Measurements from ENCODE around the gene CHST12.
"Not testable (repeated sequence)": the region's sequence is repeated elsewhere in the genome, so short reads cannot be mapped to it uniquely, and the experiment has no call there.

The CHST12 gene

DNA sequence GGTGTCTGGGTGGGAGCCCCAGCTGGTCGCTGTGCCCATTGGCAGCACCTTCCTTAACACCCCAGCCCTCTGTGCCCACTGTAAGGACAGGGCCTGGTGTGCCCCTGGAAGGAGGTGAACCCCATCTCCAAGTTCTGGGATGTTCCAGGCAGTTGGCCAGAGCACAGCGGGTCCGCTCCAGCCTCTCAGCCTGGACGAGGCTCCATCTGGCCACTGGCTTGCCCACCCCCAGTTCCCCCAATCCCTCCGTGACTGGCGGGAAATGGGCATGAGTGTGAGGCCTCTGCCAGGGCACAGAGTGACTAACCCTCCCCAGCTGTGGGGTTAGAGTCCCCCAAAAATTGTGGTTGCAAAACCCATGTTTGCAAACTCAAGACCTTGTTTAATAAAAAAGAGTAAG, 57.2 kb downstream of the CHST12 start:
- DNase-seq (ENCODE audit: low read depth), result no peak

- DNase-seq (ENCODE audit: low read depth), result no peak
Measured at GRCh38 chr7:2461268-2462026, 58.0 kb downstream of the CHST12 start.

GRCh38 chr7:2462731-2463130, 59.3 kb downstream of the CHST12 start:
- no peak for DNase-seq (ENCODE audit: low read depth)

DNA sequence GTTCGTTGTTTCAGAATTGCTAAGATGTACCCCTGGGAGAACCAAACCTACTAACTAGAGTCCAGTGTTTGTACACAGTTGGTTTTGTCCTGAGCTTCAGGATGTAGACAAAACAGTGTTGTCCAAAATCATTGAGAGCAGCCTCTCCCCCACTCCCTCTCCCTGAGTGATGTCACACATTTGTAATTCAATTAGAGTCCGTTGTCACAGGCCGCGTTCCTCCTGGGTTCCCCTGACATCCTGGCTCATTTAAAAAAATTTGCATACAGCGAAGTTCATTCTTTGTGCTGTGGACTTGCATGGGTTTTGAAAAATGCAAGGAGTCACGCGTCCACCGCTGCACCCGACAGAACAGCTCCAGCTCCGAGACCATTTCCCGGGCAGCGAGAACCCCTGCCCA, 62.5 kb downstream of the CHST12 start:
- DNase-seq (ENCODE audit: low read depth), result no peak

DNA sequence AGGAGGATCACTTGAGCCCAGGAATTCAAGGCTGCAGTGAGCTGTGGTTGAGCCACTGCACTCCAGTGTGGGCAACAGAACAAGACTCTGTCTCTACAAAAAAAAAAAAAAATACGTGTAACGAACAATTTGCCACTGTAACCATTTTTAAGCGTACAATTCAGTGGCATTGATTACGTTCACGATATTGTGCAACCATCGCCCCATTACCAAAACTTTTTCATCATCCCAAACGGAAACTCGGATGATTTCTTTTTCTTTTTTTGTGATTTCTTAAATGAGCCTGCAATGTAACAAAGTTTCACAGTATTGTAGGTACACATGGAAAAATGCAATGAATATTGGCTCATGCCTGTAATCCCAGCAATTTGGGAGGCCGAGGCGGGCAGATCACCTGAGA, 63.3 kb downstream of the CHST12 start:
- DNase-seq (ENCODE audit: low read depth), result no peak

GRCh38 chr7:2468227-2468626, 64.8 kb downstream of the CHST12 start:
- no peak for DNase-seq (ENCODE audit: low read depth)

DNA sequence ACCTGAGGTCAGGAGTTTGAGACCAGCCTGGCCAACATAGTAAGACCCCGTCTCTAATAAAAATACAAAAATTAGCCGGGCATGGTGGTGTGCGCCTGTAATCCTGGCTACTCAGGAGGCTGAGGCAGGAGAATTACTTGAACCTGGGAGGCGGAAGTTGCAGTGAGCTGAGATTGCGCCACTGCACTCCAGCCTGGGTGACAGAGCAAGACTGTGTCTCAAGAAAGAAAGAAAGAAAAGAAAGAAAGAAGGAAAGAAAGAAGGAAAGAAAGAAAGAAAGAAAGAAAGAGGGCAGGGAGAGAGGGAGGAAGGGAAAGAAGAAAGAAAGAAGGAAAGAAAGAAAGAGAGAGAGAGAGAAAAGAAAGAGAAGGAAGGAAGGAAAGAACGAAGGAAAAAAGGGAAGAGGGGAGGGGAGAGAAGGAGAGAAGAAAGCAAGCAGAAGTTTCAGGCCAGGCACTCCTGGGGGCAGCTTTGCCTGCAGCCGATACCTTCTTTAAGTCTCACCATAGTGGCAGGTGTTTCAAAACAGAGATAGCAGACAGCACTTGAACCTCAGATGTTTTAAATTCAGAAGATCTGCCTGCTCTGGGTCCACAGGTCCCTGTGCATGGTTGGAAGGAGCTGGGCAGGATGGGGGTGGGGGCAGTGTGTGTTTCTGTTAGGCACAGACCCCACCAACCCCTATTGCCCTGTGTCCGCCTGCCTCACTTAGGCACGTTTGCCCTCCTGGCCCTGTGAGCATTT, 66.2 kb downstream of the CHST12 start:
- not testable (repeated sequence) for DNase-seq (ENCODE audit: low read depth)

- DNase-seq (ENCODE audit: low read depth), result no peak
Measured at GRCh38 chr7:2470204-2471021, 67.0 kb downstream of the CHST12 start.

- no peak for DNase-seq (ENCODE audit: low read depth)
Measured at GRCh38 chr7:2471022-2471329, 67.6 kb downstream of the CHST12 start.

GRCh38 chr7:2471396-2471795, 68.0 kb downstream of the CHST12 start:
- no peak for DNase-seq (ENCODE audit: low read depth)

GRCh38 chr7:2472739-2473138, 69.3 kb downstream of the CHST12 start:
- DNase-seq (ENCODE audit: low read depth), result no peak

DNA sequence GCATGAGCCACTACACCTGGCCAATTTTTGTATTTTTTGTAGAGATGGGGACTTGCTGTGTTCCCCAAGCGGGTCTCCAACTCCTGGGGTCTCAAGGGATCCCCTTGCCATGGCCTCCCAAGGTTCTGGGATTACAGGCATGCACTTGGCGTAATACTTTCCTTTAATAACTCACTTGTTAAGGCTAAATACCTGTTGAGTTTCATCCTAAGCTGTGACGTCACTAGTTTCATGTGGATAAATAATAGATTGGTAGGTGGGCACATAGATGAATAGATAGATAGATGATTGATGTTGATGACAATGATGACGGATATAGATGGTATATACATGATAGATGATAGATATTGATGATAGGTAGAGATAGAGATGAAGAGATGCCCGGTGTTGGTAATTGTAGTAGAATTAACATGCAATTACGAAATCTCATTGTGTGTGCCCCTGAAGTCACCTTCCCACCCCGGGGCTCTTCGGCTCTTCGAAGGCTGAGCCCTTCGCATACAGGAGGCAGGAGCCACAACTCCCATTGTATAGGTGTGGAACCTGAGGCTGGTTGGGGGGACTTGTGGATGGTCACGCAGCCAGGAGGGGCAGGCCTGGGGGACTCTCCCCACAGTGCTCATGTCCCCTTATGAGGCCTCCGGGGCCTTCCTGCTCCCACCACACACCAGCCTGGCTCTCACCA, 70.2 kb downstream of the CHST12 start:
- DNase-seq (ENCODE audit: low read depth), result no peak

DNA sequence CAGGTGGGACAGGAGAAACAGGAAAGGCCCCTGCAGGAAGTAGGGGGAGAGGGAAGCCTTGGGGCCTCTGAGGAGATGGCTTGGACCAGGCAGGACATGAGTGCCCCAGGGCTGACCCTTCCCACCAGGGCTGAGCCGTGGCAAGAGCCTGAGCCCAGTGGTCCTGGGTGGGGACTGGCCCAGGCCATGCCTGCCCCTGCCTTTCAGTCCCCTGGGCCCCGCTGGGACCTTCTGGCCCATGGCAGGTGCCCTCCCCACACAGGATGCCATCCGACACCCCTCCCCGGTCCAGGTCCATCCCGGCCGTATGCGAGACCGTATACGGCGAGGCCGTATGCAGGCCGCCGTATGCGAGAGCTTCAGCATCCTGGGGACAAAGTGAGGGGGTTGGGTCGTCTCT, 70.8 kb downstream of the CHST12 start:
- DNase-seq (ENCODE audit: low read depth), result no peak

GRCh38 chr7:2474813-2475677, 71.6 kb downstream of the CHST12 start:
- DNase-seq (ENCODE audit: low read depth), result no peak

DNA sequence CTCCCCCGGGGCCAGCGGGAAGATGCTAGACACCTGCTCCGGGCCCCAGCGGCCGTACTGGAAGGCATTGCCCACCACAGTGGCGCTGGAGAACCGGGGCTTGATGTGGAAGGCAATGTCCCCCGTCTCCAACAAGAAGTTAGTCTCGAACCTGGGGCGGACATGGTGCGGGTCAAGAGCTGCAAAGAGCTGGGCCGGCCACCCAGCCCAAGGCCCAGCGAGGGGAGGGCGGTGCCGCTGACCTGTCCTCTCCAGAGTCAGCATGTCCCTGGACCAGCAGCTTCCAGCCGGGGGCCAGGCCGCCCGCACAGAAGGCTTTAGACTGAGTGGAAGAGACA, 72.2 kb downstream of the CHST12 start:
- no peak for DNase-seq (ENCODE audit: low read depth)

- DNase-seq (ENCODE audit: low read depth), result no peak
Measured at GRCh38 chr7:2476298-2476697, 72.9 kb downstream of the CHST12 start, which contains the start of gene GRIFIN. Gene GRIFIN (minus strand): TSS chr7:2476398. CDS start chr7:2476383, 15 bp downstream.

DNA sequence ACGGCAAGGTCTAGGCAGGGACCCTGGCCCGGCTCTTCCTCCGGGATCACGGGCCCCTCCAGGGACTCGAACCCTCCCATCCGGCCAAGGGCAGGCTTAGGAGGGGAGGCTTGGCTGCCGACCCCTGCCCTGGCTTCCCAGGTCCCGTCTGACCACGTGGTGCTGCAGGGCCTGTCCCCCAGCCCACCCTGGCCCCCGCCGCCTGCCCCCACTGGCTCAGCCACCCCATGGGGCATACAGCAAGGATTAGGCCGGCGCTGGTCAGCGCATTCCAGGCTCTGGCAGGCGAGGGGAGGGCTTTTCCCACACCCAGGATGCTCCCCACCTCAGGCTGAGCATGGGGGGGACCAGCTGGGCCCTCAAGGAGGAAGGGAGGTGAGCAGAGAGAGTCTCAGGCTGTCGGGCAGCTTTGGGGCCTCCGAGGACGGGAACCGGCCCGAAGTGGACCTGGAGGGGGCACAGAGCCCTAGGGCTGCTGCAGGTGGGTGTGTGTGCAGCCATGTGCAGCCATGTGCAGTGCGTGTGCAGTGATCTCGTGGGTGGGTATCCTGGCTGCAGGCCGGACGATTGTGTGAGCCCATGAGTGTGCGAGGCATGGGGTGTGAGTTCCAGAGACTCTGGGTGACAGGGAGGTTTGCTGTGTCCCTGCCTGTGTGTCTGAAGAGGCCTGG, 73.5 kb downstream of the CHST12 start:
- DNase-seq (ENCODE audit: low read depth), result no peak

GRCh38 chr7:2477447-2478398, 74.3 kb downstream of the CHST12 start:
- peak; percentile 43 for DNase-seq (ENCODE audit: low read depth)

DNA sequence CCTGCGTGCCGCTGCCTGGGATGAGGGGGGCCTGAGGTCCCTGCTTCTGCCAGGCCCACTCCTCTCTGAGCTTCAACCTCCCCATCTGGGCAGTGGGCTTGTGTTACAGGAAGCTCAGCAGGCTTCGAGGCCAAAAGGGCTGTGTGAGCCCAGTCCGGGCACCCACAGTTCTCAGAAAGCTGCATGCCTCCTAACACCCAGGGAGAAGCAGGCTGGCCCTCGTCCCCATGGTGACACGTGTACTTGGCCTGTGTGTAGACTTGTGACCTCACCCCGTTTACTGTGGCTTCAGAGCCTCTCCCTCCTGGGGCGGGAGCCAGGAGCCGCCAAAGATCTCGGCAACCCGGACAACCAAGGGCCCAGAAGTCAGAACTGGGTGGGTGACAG, 75.0 kb downstream of the CHST12 start:
- DNase-seq (ENCODE audit: low read depth), result no peak

GRCh38 chr7:2478800-2479199, 75.4 kb downstream of the CHST12 start:
- DNase-seq (ENCODE audit: low read depth), result no peak
